ENCODE data around the gene ERGIC1.

DNA sequence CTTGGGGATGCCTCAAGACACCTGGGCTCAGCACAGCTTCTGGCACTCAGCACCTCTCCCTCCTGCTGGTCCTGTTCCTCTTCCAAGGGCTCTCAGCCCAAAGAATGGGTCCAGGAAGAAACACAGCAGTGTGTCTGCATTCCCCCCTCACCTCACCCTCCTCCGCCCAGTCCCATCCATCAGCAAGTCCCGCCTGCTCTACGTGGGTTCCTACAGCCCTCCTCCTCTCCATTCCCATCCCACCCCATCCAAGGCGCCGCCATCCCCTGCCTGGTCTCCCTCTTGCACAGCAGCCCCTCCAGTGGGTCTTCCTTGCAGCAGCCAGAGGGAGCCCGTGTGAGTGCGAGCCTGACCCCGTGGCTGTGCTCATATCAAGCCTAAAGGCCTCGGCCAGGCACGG lies 72.8 kb downstream of the ERGIC1 start:
- TF ChIP-seq BHLHE40 (IDR thresholded peaks at IDR 0.05; ENCODE audit: borderline replicate concordance) (no peak), ARNT (IDR thresholded peaks at IDR 0.05) (no peak), FOXM1 (IDR thresholded peaks at IDR 0.05; ENCODE audit: borderline replicate concordance) (no peak), ELF4 (IDR thresholded peaks at IDR 0.05) (no peak), LEF1 (IDR thresholded peaks at IDR 0.05; ENCODE audit: borderline replicate concordance) (no peak)

Measured in HEK293T (cell line).